Glutamatergic neuron (in vitro differentiated cells): ENCODE measurements around the gene KRTAP6-2. TPM values are rescaled to one million over a fixed set of nuclear protein-coding genes. Genes with fewer than 3 reads are reported as not detected.

Experiments used
- DNase-seq: peaks from one replicate; pipeline ENCODE4 v3.0.0; 2022
- H3K27ac Mint-ChIP-seq: one replicate; pipeline ENCODE4 v1.8.0; 2020; ENCODE audit warnings: mild to moderate bottlenecking, mixed read lengths, inconsistent platforms; ENCODE audit not compliant: unreplicated experiment
- H3K27me3 Mint-ChIP-seq: one replicate; pipeline ENCODE4 v1.8.0; 2020; ENCODE audit warnings: mild to moderate bottlenecking, moderate library complexity, mixed read lengths, inconsistent platforms; ENCODE audit not compliant: unreplicated experiment
- H3K36me3 Mint-ChIP-seq: one replicate; pipeline ENCODE4 v1.8.0; 2020; ENCODE audit warnings: mild to moderate bottlenecking, mixed read lengths, inconsistent platforms; ENCODE audit not compliant: unreplicated experiment
- H3K4me1 Mint-ChIP-seq: one replicate; pipeline ENCODE4 v1.8.0; 2020; ENCODE audit warnings: mild to moderate bottlenecking, low read depth, mixed read lengths, inconsistent platforms; ENCODE audit not compliant: unreplicated experiment
- H3K4me3 Mint-ChIP-seq: one replicate; pipeline ENCODE4 v1.8.0; 2020; ENCODE audit warnings: mild to moderate bottlenecking, mixed read lengths, inconsistent platforms; ENCODE audit not compliant: unreplicated experiment
- H3K9me3 Mint-ChIP-seq: one replicate; pipeline ENCODE4 v1.8.0; 2020; ENCODE audit warnings: mild to moderate bottlenecking, moderate library complexity, mixed read lengths, inconsistent platforms; ENCODE audit not compliant: unreplicated experiment
- total RNA-seq: library from RNA; stranded (reverse); fragmentation: NEBNext Ultra II Directional; extraction: Animal tissue kit (Norgen Biotek cat#: 25700); gene quantifications from one replicate; pipeline ENCODE4 v1.2.1, GENCODE V29; 2021; ENCODE audit not compliant: unreplicated experiment
- TF ChIP-seq, protein P1 (sequence below): fragments of 200-600 bp; sonication (generic); IDR thresholded peaks from one replicate; pipeline ENCODE4 v1.5.0; 2021; ENCODE audit not compliant: partially characterized antibody, unreplicated experiment

The KRTAP6-2 gene
- total RNA-seq, 1 donor from 2014 or later: not detected

DNA sequence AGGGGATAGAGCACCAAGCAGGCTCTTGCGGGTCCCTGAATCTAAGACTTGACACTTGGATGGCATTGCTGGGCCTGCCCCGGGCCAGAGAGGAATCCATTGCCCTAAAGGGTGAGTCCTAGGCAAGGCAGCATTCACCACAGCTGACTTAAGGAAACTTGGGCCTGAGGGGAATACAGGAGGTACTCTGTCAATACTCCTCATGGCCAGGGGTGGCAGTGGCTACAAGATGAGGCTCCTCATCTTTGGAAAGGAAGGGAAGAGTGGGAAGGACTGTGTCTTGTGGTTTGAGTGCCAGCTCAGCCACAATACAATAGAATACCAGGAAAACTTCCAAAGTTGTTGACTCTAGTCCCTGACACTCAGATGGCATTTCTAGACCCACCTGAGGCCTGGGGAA is 7.3 kb upstream of the KRTAP6-2 start:
- Mint-ChIP-seq H3K4me3 (no peak overlapping the region), H3K9me3 (no peaks in the 10 kb centered on the region), H3K27ac (no peak overlapping the region), H3K4me1 (no peaks in the 10 kb centered on the region), H3K36me3 (no peaks in the 10 kb centered on the region), H3K27me3 (no peaks in the 10 kb centered on the region)
- no peak for DNase-seq
- TF ChIP-seq, protein P1, sequence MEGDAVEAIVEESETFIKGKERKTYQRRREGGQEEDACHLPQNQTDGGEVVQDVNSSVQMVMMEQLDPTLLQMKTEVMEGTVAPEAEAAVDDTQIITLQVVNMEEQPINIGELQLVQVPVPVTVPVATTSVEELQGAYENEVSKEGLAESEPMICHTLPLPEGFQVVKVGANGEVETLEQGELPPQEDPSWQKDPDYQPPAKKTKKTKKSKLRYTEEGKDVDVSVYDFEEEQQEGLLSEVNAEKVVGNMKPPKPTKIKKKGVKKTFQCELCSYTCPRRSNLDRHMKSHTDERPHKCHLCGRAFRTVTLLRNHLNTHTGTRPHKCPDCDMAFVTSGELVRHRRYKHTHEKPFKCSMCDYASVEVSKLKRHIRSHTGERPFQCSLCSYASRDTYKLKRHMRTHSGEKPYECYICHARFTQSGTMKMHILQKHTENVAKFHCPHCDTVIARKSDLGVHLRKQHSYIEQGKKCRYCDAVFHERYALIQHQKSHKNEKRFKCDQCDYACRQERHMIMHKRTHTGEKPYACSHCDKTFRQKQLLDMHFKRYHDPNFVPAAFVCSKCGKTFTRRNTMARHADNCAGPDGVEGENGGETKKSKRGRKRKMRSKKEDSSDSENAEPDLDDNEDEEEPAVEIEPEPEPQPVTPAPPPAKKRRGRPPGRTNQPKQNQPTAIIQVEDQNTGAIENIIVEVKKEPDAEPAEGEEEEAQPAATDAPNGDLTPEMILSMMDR: no peak

DNA sequence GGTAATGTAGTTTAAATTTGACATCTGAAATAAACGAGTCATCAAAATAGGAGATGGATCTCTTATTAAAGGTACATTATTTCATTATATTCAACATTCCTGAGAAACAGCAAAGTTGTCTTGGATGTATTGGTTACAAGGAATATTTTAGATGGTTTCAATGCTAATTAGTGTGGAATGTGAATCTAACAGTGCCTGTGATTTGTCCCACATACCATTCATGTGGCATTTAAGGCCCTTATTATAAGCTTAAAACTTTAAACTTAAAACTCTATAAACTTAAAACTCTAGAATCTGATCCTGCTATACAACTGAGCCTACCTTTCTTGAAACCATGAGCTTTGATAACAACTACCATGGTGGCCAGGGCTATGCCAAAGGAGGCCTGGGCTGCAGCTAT is 2.1 kb upstream of the KRTAP6-2 start, which contains the start of gene KRTAP22-1:
TSS of gene KRTAP22-1 (plus strand) at position 301 of the 400 bp plus-strand sequence.
- Mint-ChIP-seq H3K9me3 (no peaks in the 10 kb centered on the region), H3K27me3 (no peaks in the 10 kb centered on the region), H3K27ac (no peak within 1 kb of the TSS), H3K36me3 (no peaks in the 10 kb centered on the region), H3K4me1 (no peaks in the 10 kb centered on the region), H3K4me3 (no peak within 1 kb of the TSS)
- TF ChIP-seq, protein P1: no peak
- DNase-seq: no peak

DNA sequence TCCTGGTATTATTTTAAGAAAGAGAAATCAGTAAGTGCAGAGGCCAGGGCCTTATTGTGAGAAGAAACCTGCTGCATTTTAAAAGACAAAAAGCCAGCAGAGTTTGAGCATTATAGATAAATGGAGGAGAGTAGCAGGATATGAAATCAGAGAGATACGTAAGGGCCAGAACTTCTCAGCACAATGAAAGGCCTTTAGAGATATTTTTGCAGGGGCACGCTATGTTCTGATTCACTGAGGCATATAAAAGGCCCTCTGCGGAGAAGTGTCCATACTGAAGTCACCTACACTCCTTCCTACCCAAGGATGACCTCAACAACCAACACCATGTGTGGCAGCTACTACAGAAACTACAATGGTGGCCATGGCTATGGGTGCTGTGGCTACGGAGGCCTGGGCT is 6.6 kb downstream of the KRTAP6-2 start, which contains the start of gene KRTAP6-3:
TSS of gene KRTAP6-3 (plus strand) at position 301 of the 400 bp plus-strand sequence. CDS start at position 307, 6 bp downstream.
- no peak within 1 kb of the TSS for H3K4me3 Mint-ChIP-seq
- H3K27me3 Mint-ChIP-seq: no peaks in the 10 kb centered on the region
- no peak for DNase-seq
- no peaks in the 10 kb centered on the region for H3K4me1 Mint-ChIP-seq
- H3K27ac Mint-ChIP-seq: no peak within 1 kb of the TSS
- H3K36me3 Mint-ChIP-seq: no peaks in the 10 kb centered on the region
- H3K9me3 Mint-ChIP-seq: peaks cover 2% of the 10 kb centered on the region
- TF ChIP-seq, protein P1: no peak

DNA sequence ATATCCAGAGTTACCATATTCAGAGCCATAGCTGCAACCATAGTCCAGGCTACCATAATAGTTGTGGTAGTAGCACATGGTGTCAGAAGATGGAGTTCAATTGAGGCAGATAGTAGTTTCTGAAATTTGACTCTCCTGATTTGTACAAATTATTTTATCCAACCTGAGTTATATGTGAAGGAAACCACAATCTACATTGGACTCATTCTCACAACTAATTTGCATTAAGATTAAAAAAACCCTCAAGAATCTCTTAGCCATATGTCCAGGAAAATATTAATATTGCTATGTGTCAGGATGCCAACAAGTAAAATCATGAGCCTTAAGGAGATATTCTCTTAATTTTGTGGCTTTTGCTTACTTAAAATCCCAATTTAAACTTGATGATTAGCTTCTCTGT is 8.4 kb downstream of the KRTAP6-2 start, which contains the start of gene KRTAP22-2:
TSS of gene KRTAP22-2 (minus strand) at position 101 of the 400 bp plus-strand sequence.
- DNase-seq: no peak
- H3K4me1 Mint-ChIP-seq: no peaks in the 10 kb centered on the region
- no peaks in the 10 kb centered on the region for H3K36me3 Mint-ChIP-seq
- H3K9me3 Mint-ChIP-seq: peaks cover 2% of the 10 kb centered on the region
- H3K27me3 Mint-ChIP-seq: no peaks in the 10 kb centered on the region
- TF ChIP-seq, protein P1: no peak
- no peak within 1 kb of the TSS for H3K4me3 Mint-ChIP-seq
- H3K27ac Mint-ChIP-seq: no peak within 1 kb of the TSS

DNA sequence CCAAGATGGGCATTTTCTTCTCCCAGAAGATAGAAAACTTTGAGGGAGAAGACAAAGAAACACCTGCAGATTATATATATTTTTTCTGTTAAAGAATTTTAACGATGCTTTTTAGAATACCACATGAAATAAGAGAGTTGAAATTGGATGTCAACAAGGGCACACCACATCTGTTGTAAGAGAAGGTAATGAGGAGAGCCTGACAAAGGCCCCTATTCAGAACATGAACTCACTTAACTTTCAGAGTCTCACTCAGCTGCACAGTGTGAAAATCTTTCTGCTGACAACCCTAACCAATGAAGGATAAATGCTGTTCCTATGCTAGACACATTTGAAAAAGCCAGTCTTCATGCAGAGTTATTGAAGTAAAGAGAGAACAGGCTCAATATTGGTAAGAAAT is 15.8 kb downstream of the KRTAP6-2 start:
- no peak for DNase-seq
- H3K9me3 Mint-ChIP-seq: no peaks in the 10 kb centered on the region
- no peaks in the 10 kb centered on the region for H3K4me1 Mint-ChIP-seq
- TF ChIP-seq, protein P1: no peak
- H3K27ac Mint-ChIP-seq: no peak overlapping the region
- no peaks in the 10 kb centered on the region for H3K27me3 Mint-ChIP-seq
- H3K36me3 Mint-ChIP-seq: no peaks in the 10 kb centered on the region
- no peak overlapping the region for H3K4me3 Mint-ChIP-seq
